CD14-positive monocyte (primary cell): Measurements from ENCODE around the gene TRIM31. TPM values are rescaled to one million over a fixed set of nuclear protein-coding genes. Genes with fewer than 3 reads are reported as not detected.
"Not testable (repeated sequence)": the region's sequence is repeated elsewhere in the genome, so short reads cannot be mapped to it uniquely, and the experiment has no call there.

Source experiments
- DNase-seq, 3 donors: peaks; one replicate each; pipeline ENCODE4 v3.0.0-alpha.2; 2011 to 2022
- H2AFZ ChIP-seq: 2 replicates; pipeline ENCODE4 v1.6.0; 2012; ENCODE audit warnings: mild to moderate bottlenecking, low read depth, low read length, inconsistent platforms; ENCODE audit not compliant: insufficient read depth, poor library complexity, severe bottlenecking
- H3K27ac ChIP-seq, 2 donors: 1 replicate in 1 of 2; 2 replicates in 1 of 2; pipeline ENCODE4 v1.5.1; 2012 to 2013; ENCODE audit warnings: low read length in 2 of 2, control low read depth in 1 of 2, inconsistent platforms in 1 of 2, low read depth in 1 of 2, mild to moderate bottlenecking in 1 of 2
- H3K27me3 ChIP-seq, 2 donors: one replicate each; pipeline versions ENCODE4 v1.6.0 to v1.6.1; 2011 to 2013; ENCODE audit warnings: low read length in 2 of 2; ENCODE audit not compliant: control insufficient read depth in 2 of 2, insufficient read depth in 2 of 2
- H3K36me3 ChIP-seq, 2 donors: replicated peaks in 1 of 2; 1 replicate in 1 of 2; 2 replicates in 1 of 2; pipeline versions ENCODE4 v1.5.1 to v1.6.1; 2012 to 2013; ENCODE audit warnings: low read length in 2 of 2, control low read depth in 1 of 2, inconsistent platforms in 1 of 2, mild to moderate bottlenecking in 1 of 2; ENCODE audit not compliant: insufficient read depth in 2 of 2, control insufficient read depth in 1 of 2
- H3K4me1 ChIP-seq, 2 donors: 1 replicate in 1 of 2; 2 replicates in 1 of 2; pipeline versions ENCODE4 v1.5.1 to v1.6.1; 2012 to 2013; ENCODE audit warnings: low read length in 2 of 2, control low read depth in 1 of 2, inconsistent platforms in 1 of 2, mild to moderate bottlenecking in 1 of 2, moderate library complexity in 1 of 2; ENCODE audit not compliant: insufficient read depth in 2 of 2, control insufficient read depth in 1 of 2
- H3K4me2 ChIP-seq: replicated peaks from 2 replicates; pipeline ENCODE3; 2012; ENCODE audit warnings: low read length, moderate library complexity, mild to moderate bottlenecking; ENCODE audit not compliant: poor library complexity, severe bottlenecking; ENCODE audit errors: extremely low read depth
- H3K4me3 ChIP-seq, 3 experiments: fragments of 200-600 bp in 1 of 3; sonication (generic) in 1 of 3; replicated peaks in 1 of 3; 1 replicate in 2 of 3; 2 replicates in 1 of 3; pipeline ENCODE4 v1.5.1; 2011 to 2013; ENCODE audit warnings: low read length in 3 of 3, mild to moderate bottlenecking in 3 of 3, control low read depth in 2 of 3, low read depth in 2 of 3, inconsistent platforms in 1 of 3, moderate library complexity in 1 of 3
- H3K79me2 ChIP-seq: 2 replicates; pipeline ENCODE4 v1.6.0; 2012; ENCODE audit warnings: mild to moderate bottlenecking, control low read depth, inconsistent platforms, low read length, moderate library complexity; ENCODE audit not compliant: insufficient read depth
- H3K9ac ChIP-seq: 2 replicates; pipeline ENCODE4 v1.6.0; 2017; ENCODE audit warnings: low read length, mild to moderate bottlenecking; ENCODE audit not compliant: insufficient read depth, poor library complexity, severe bottlenecking
- H3K9me3 ChIP-seq, 2 donors: replicated peaks in 1 of 2; 1 replicate in 1 of 2; 2 replicates in 1 of 2; pipeline versions ENCODE4 v1.5.1 to v1.6.1; 2012 to 2013; ENCODE audit warnings: low read length in 2 of 2, control low read depth in 1 of 2; ENCODE audit not compliant: control insufficient read depth in 1 of 2, insufficient read depth in 1 of 2
- H4K20me1 ChIP-seq: 2 replicates; pipeline ENCODE4 v1.6.0; 2012; ENCODE audit warnings: mild to moderate bottlenecking, low read length, control low read depth, moderate library complexity; ENCODE audit not compliant: insufficient read depth
- H3K27ac Mint-ChIP-seq, 7 donors: one replicate each; pipeline ENCODE4 v1.8.0; 2020; ENCODE audit warnings: mild to moderate bottlenecking in 7 of 7, mixed read lengths in 7 of 7, moderate library complexity in 6 of 7, inconsistent platforms in 2 of 7
- H3K27me3 Mint-ChIP-seq, 3 donors: one replicate each; pipeline ENCODE4 v1.8.0; 2021 to 2022; ENCODE audit warnings: low read depth in 3 of 3, mild to moderate bottlenecking in 3 of 3, mixed read lengths in 3 of 3, moderate library complexity in 3 of 3, inconsistent platforms in 1 of 3
- H3K36me3 Mint-ChIP-seq, 2 donors: one replicate each; pipeline ENCODE4 v1.8.0; 2020; ENCODE audit warnings: mixed read lengths in 2 of 2, inconsistent platforms in 1 of 2, mild to moderate bottlenecking in 1 of 2
- H3K4me1 Mint-ChIP-seq: one replicate; pipeline ENCODE4 v1.8.0; 2020; ENCODE audit warnings: mild to moderate bottlenecking, mixed read lengths
- H3K4me3 Mint-ChIP-seq, 2 donors: one replicate each; pipeline ENCODE4 v1.8.0; 2020; ENCODE audit warnings: mild to moderate bottlenecking in 2 of 2, mixed read lengths in 2 of 2, moderate library complexity in 1 of 2
- H3K9me3 Mint-ChIP-seq, 7 donors: one replicate each; pipeline ENCODE4 v1.8.0; 2020 to 2022; ENCODE audit warnings: mixed read lengths in 7 of 7, mild to moderate bottlenecking in 6 of 7, moderate library complexity in 6 of 7, inconsistent platforms in 2 of 7
- CTCF ChIP-seq: fragments of 200-600 bp; IDR thresholded peaks from one replicate; pipeline ENCODE4 v1.8.0; 2022; ENCODE audit warnings: antibody characterized with exemption, mild to moderate bottlenecking
- WGBS: methylation state at CpG from one replicate; pipeline ENCODE4 v1.1.5; 2013; ENCODE audit warnings: missing lambda C conversion rate; ENCODE audit not compliant: insufficient coverage; 5-methylcytosine and 5-hydroxymethylcytosine counted together
- intact Hi-C, 2 donors: fragments of 100-400 bp; cut with micrococcal nuclease; formaldehyde crosslinking; loops; one replicate each; pipeline versions ENCODE4 v1.15.0 to v1.15.1; 2023
- polyA plus RNA-seq, 3 donors: library from polyadenylated mRNA; depleted of rRNA in 1 of 3; unstranded in 2 of 3; stranded (reverse) in 1 of 3; fragments of 300-500 nt in 2 of 3; fragments of >200 nt in 1 of 3; fragmentation: Illumina TruSeq in 2 of 3; gene quantifications; 1 replicate in 2 of 3; 2 replicates in 1 of 3; pipeline ENCODE4 v1.2.3, GENCODE V29; 2012 to 2021

Gene TRIM31
- polyA plus RNA-seq, 3 donors: not detected

- Histone ChIP-seq H3K9me3 (peaks cover 0 to 3% of the 10 kb centered on the region in 2 donors), H4K20me1 (no peaks in the 10 kb centered on the region), H3K27ac (no peak overlapping the region), H2AFZ (no peak overlapping the region), H3K4me2 (no peak overlapping the region), H3K4me3 (no peak overlapping the region), H3K27me3 (peaks cover 5 to 28% of the 10 kb centered on the region in 2 donors), H3K9ac (no peak overlapping the region), H3K36me3 (no peaks in the 10 kb centered on the region), H3K4me1 (no peaks in the 10 kb centered on the region), H3K79me2 (no peaks in the 10 kb centered on the region)
- TF ChIP-seq CTCF: no peak
- WGBS: no CpG with 5 or more reads among the region's 2 CpGs
- Mint-ChIP-seq H3K36me3 (no peaks in the 10 kb centered on the region), H3K4me1 (peaks cover 5% of the 10 kb centered on the region), H3K27me3 (peaks cover 22 to 39% (median 32%) of the 10 kb centered on the region in 3 donors), H3K27ac (no peak overlapping the region), H3K4me3 (peak overlapping the region in 1 of 2 donors; percentile 42), H3K9me3 (peaks cover 0 to 5% (median 0%) of the 10 kb centered on the region in 7 donors)
- intact Hi-C loops: no loop called here
- no peak for DNase-seq
Observed at GRCh38 chr6:30122515-30122914, 9.6 kb upstream of the TRIM31 start.

GRCh38 chr6:30121446-30122366 is 8.8 kb upstream of the TRIM31 start:
- Histone ChIP-seq H3K9ac (no peak overlapping the region), H3K27ac (no peak overlapping the region), H4K20me1 (no peaks in the 10 kb centered on the region), H2AFZ (no peak overlapping the region), H3K4me3 (no peak overlapping the region), H3K4me1 (no peaks in the 10 kb centered on the region), H3K79me2 (no peaks in the 10 kb centered on the region), H3K27me3 (peaks cover 7 to 19% of the 10 kb centered on the region in 2 donors), H3K36me3 (no peaks in the 10 kb centered on the region), H3K9me3 (no peaks in the 10 kb centered on the region), H3K4me2 (no peak overlapping the region)
- WGBS: 97% methylated on average over 8 of the region's 10 CpGs
- no peak for TF ChIP-seq CTCF
- no peak for DNase-seq
- Mint-ChIP-seq H3K4me1 (peaks cover 5% of the 10 kb centered on the region), H3K36me3 (no peaks in the 10 kb centered on the region), H3K27ac (no peak overlapping the region), H3K4me3 (no peak overlapping the region), H3K9me3 (no peaks in the 10 kb centered on the region), H3K27me3 (peaks cover 14 to 32% (median 23%) of the 10 kb centered on the region in 3 donors)
- intact Hi-C loops: no loop called here

- H3K79me2 ChIP-seq, intact Hi-C loops: not testable (repeated sequence)
- peaks cover 22 to 34% (median 23%) of the 10 kb centered on the region in 3 donors for H3K27me3 Mint-ChIP-seq
Observed at GRCh38 chr6:30118691-30119090, 5.8 kb upstream of the TRIM31 start.

More at GRCh38 chr6:30118691-30119090, 5.8 kb upstream of the TRIM31 start:
- H4K20me1 ChIP-seq, H3K27ac Mint-ChIP-seq, H2AFZ ChIP-seq, H3K4me3 ChIP-seq, H3K9ac ChIP-seq, H3K4me2 ChIP-seq, H3K4me1 Mint-ChIP-seq, H3K9me3 Mint-ChIP-seq, H3K27ac ChIP-seq, H3K36me3 ChIP-seq, H3K9me3 ChIP-seq, H3K4me3 Mint-ChIP-seq, H3K4me1 ChIP-seq, DNase-seq, H3K36me3 Mint-ChIP-seq: not testable (repeated sequence)
- H3K27me3 ChIP-seq: peaks cover 13 to 23% of the 10 kb centered on the region in 2 donors
- WGBS: 100% methylated on average over 1 of the region's 5 CpGs
